RPMI8226 (cell line): ENCODE results near the gene TMEM212.
"Not testable (repeated sequence)": the region's sequence is repeated elsewhere in the genome, so short reads cannot be mapped to it uniquely, and the experiment has no call there.

Source experiments
- DNase-seq: peaks from one replicate; pipeline ENCODE4 v3.0.0-alpha.2; 2015

Gene TMEM212

DNA sequence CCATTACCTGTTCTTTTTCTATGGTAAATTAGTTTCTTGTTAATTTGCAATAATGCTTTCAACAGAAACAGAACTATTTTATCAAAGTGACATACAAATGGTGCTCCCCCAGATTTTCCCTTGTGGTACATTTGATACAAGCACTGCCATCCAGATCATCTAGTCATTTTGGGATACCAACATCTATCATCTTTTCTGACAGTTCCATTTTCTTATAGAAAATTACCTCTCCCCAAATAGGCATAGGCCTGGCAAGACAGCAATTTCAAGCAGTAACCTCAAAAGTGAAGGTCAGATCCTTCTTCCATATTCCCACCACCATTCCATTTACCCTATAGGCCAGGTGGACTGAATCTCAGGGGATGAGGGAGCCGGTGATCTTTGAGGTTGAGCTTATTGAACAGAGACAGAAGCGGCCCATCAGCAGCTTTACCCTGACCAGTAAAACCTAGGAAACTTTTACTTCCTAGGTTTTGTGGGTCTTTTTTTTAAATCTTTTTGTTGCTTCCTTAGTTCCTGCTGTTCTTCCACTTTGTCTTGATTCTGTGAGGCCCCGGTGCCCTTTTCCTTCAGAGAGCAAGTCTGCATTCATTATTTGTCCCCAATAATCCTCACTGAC, 29.8 kb upstream of the TMEM212 start:
- DNase-seq, result no peak

DNA sequence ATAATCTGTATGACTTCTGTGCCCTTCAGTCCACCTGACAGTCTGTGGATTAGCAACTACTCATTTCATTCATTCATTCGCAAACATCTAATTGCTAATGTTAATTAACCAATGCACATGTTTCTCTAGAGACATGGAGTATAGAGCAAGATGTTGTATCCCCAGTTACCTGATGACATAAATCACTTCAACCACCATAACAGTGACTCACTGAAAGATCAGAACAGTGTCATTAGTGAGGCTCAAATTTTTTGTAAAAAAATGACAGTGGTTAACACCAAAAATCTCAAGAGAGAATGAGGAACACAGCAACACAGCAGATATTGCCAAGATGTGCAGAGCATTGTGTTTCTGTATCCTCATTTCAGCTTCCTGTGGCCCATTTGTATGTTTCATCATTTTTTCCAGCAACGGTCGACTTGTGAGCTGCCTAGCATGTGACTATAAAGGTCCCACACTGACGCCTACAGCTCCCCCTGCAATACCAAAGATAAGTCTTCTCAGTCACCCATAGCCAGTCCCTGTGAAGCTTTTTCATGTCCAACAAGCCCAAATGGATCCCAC, 29.2 kb upstream of the TMEM212 start:
- DNase-seq, result no peak

DNA sequence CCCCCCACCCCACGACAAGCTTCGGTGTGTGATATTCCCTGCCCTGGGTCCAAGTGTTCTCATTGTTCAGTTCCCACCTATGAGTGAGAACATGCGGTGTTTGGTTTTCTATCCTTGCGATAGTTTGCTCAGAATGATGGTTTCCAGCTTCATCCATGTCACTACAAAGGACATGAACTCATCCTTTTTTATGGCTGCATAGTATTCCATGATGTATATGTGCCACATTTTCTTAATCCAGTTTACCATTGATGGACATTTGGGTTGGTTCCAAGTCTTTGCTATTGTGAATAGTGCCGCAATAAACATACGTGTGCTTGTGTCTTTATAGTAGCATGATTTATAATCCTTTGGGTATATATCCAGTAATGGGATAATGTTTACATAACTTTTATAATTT, 28.5 kb upstream of the TMEM212 start:
- not testable (repeated sequence) for DNase-seq

DNA sequence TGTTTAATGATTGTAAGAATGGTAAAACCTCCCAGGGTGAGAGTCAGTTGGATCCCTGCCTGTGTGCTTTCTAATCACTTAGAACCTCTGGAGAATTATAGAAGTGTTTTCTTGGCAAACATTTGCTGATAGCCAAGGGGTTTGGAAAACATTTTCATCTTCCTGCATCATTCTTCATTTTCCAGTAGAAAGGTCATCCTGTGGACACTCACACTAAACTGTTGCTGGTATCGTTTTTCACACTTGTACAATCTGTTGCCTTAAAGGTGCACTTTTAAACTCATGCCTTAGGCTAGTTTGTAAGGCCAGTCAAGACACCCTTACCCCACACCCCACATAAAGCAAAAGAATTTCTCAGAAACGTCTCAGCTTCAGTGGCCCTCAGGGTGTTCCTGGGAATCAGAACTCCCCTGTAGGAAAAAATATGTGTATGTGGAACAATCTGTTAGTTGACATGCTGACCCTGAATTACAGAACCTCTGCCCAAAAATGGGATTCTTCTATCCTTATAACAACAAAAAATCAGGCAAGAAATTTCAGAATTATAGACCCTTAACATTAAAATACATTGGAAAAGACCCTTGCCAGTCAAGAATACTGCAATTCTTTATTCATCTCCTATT, 27.1 kb upstream of the TMEM212 start:
- DNase-seq, result no peak

DNA sequence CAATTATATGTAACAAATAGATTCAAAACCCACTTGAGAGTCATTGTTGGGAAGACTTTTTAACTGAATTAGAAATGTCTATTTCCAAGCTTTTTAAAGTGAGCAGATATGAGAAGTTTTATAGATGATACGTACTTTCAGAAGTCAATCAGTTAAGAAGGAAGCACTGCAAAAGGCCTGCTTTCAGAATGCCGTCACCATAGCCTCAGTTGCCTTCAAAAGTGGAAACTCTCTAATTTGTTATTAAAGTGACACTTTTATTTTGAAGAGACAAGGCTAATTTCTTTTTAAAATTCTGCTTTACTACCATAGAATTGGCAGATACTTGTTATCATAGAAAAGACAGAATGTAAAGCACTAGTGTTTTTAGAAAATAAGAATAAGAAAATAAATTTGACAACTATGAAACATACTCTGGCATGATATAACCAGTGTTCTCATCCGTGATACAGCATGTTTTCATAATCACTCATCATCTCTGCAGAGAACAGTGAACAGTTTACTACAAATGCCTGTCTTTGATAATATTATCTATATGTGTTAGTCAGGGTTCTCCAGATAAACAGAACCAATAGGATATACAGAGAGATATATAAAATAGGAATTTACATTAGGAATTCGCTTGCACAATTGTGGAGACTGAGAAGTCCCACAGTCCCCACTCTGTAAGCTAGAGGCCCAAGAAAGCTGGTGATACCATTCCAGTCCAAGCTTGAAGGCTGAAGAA, 25.9 kb upstream of the TMEM212 start:
- no peak for DNase-seq

DNA sequence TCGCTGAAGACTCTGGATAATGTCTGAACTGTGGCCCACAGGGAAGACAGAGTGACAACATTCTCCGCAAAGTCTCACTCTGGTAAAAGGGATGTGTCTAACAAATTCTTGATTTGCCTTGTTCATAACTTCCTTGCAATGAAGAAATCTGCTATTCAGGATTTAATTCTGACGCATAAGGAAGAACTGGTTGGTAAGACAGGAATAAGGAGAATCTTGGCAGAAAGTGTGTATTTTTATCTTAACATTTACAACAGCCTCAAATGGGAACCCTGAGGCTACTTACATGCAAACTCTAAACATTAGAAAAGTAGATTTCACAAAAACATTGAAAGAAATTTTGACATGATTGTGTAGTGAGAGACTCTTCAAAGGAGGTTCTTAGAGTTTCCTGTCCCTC, 22.1 kb upstream of the TMEM212 start:
- no peak for DNase-seq

DNA sequence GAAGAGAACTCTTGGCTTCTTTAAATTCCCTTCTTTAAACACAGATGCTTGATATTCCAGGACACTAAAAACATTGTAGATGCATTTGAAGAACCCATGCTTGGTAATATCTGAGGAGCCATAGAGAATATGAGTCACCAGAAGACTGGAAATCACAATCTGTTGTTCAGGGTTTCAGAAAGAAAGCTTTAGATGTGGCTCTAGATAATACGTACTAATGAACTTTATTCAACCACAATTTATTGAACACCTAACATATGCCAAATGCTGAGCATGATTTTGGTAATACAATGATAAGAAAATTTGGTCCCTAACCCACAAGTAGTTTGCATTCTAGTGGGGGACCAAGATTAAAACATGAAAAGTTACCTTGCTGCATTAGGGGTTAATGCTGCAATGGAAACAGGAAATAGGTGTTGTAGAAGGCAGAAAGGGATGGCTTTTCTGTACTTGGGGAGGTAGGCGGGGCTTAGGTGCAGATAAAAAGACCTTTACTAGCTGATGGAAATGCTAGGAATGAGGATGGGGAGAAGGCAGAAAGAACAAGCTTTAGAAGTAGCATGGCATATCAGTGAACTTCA, 21.3 kb upstream of the TMEM212 start:
- DNase-seq, result no peak

DNA sequence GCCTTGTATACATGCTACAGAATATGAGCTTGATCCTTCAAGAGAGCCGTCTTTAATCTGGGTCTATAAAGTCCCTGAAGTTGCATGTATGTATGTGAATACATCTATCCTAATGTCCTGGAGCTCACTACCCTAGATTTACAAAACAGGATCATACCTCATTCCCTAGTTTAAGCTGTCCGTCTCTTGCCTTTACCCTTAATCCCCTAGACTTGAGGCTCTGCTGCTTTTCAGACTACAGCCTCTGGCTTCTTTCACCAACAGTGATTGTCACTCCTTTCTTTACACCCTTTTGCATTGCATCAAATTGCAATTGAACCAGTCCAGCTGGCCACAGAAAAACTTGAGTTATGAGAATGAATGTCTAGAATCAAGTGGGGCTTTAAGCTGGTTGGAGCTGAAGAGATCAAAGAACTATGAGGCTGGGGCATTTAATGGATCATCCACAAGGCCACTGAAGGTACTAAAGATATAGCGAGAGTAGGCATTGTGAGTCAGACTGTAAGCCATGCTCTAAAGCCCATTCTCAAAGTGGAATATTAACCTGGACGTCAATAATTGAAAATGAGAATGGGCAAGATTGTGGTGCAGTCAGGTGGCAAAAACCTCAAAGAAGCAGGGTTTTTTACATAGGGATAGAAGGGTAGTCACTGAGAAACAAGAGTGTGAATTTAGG, 20.6 kb upstream of the TMEM212 start:
- DNase-seq, result no peak

DNA sequence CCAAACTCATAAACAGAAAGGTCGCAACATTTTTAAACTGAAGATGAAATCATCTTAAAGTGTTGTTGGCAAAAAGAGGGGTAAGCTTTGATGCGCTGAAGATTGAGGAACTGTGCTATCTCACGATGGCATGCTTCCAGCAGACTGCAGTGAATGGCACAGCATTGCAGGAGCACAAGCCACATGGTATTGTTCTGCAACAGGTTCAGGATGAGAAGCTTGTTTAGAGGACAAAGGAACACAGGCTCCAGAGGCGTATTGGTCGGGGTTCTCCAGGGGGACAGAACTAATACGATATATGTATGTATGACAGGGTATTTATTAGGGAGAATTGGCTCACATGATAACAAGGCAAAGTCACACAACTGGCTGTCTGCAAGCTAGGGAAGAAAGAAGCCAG, 19.0 kb upstream of the TMEM212 start:
- peak; percentile 28 for DNase-seq

DNA sequence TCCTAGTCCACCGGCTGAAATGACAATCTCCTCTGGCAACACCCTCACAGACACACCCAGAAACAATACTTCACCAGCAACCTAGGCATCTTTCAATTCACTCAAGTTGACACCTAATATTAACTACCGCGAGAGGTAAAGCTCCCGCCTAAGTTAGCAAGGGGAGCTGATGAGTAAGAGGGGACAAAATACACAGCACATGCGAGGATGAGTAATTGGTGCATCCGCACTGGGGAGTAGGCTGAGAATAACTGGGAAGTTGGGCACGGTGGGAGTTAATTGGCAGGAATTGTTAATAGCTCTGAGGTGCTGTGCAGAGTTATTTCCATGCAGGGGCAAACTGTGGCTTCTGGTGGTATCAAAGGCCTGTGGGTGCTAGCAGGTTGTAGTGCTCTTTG, 18.3 kb upstream of the TMEM212 start:
- no peak for DNase-seq

DNA sequence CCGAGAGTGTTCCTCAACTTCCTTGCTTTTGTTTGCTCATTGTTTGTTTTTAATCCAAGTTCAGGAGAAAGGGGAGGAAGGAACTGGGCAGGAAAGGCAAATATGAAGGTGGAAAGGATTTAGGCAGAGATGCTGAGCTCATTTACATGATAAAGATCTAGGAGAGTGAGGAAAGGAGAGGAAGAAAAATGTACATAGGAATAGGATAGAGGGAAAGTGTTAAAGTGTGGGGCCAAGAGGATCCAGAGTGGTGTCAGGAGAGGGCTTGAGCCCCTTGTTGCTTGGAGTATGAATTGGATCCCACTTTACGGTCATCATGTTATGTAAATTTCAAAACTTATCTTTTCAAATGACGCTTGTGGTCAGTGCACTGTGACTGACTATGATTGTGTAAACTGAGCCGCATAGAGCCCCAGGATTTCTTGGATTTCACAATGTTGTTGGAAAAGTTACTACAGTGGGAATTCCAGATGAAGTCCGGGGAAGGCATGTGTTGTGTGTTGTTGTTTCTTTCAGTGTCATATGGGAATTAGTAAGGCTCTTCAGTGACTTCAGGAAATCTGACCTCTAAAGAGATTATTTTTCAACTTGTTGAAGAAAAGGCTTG, 17.8 kb upstream of the TMEM212 start:
- DNase-seq, result no peak

DNA sequence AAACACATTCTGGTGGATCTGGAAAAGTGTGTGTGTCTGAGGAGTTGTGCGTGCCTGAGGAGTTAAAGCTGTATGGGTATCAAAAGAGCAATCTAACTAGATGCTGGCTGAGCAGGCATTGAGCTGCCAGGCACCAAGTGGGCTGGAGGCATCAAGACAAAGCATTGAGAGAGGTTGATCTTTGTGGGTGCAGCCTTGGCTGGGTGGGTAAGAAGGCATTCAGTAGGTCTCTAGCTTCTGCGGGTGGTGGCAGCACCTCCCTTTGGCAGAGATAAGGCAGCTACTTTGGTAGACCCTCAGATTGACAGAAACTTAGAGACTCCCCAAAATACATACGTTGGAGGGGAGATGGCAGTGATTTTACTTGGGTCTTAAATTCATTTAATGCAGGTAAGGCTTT, 15.8 kb upstream of the TMEM212 start:
- no peak for DNase-seq

DNA sequence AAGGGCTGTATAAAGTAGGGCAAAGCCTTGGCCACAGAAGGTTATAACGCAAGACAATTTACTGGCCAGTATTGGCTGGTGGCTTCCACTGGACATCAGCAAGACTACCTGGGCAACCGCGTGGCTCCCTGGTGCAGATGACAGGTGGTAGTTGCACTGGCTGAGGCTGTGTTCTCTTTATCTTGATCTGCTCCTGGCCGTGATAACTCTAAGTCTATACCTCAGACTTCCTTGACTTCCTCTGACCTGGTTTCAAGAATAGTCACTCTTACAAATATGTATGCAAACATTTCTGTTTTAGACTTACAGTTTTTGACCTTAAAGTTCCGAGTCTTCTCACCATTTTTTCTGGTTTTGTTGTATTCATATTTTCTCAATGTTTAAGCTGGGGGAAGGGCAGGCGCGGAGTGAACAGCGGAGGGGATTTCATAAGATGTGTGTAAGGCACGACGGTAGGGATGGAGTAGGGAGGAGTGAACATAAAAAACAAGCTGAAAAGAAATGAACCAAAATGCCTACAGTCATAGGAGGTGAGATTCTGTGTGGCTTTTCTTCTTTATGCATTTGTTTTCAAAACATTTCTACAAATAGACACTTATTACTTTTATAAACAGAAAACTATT, 15.2 kb upstream of the TMEM212 start:
- DNase-seq, result no peak

DNA sequence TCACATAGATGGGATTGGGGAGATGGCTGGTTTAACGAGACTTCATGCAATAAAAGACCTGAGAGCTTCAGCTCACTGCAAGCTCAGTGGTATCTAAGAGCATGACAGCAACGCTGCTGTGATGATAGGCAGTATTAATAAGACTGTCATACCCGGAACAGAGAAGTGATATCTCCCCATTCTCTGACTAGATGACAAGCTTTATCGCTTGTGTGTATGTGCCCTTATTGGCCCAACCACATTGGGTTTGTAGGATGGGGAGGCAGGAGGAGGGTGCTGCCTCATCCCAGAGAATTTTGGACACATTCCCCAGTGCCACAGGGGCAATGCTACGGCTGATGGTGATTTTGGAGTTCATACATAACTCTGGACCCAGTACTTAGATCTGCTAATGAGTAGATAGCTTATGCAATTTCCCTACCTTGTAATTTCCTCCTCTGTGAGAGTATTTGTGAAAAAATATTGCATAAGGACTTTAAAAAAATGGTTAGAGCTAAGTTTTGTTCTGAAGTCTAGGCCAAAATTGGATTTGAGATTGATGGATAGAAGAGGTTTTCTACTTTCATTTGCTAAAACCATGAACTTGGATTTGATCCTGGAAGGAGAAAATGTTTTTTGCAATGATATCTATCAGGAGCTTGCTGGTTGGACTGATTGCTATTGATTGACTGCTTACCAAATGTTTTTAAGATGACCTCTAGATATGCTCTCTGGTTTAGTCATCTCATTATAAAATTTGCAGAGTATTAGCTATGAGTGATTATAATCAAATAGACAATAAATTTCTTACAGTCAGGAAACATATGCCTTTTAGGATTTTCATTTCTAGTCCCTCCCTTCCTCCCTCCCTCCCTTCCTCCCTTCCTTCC, 14.0 kb upstream of the TMEM212 start:
- no peak for DNase-seq

DNA sequence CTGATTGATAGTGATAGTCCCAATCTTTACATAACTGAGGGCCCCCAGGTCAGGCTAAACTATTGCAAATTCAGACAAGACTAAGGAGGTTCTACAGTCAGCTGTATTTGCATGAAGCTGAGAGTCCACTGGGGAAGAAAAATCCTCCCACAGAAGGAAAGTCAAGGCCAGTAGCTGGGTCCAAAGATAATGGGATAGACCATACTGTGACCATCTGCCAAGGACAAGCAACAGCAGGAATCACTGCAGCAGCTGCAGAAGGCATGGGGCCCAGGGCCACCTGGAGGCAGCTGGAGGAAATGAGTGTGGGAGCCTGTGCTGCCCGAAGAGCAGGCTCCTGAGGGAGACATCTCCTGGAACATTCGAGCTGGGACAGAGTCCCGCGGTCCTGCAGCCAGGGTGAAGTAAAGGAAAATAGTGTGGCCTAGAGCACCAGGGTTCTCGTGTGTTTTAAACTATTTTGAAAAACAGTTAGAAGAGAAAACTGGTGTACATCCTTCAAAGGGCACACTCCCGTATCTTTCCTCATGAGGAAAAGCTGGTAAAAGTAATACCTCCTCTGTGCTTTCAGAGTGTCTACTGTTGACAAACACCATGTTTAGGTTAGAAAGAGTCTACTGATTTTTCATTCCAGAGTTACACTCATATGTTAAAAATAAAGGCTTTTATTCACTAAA, 13.2 kb upstream of the TMEM212 start:
- peak; percentile 39 for DNase-seq

DNA sequence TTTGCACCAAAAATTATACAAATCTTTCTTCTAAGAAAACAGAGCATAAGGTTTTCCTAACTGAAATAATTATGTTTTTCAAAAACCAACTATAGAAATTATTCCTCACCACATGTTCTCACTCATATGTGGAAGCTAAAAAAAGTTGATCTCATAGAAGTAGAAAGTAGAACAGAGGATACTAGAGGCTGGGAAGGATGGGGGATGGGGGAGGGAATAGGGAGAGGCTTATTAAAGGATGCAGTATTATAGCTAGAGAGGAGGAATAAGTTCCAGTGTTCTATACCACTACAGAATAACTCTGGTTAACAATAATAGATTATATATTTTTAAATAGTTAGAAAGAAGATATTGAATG, 12.7 kb upstream of the TMEM212 start:
- DNase-seq, result no peak

DNA sequence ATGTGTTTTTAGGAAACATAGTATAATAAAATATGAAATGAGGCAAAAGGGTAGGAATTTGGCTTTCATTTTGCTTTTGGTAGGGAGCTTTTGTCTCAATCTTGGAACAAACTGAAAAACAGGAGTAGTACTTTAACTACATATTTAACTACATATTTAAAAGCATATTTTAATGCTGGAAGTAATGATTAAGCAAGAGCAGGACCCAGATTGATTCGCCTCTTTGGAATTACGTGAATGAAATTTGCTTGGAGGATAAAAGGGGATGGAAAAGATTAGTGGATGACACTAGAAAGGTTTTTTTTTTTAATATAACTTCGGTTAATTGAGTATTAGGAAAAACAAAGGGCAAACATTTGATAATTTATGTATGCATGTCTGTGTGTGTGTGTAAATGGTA, 11.2 kb upstream of the TMEM212 start:
- DNase-seq, result no peak

DNA sequence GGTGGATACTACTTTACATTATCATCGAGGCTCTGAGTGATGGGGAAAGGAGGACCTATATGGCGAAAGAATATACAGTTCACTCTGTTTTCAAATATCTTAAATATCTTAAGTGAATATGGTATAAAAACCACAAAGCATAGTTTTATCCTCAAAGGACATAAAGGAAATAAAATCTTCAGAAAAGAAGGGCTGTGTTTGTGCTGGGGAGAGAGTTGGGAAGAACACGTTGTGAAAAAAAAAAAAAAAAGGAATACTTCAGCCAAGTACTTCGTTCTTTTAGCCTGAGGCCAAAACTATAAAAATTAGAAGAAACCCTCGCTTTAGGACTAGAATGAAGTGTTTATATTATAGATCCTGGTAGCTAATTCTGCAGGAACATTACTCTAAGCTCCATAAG, 10.2 kb upstream of the TMEM212 start:
- DNase-seq, result no peak

DNA sequence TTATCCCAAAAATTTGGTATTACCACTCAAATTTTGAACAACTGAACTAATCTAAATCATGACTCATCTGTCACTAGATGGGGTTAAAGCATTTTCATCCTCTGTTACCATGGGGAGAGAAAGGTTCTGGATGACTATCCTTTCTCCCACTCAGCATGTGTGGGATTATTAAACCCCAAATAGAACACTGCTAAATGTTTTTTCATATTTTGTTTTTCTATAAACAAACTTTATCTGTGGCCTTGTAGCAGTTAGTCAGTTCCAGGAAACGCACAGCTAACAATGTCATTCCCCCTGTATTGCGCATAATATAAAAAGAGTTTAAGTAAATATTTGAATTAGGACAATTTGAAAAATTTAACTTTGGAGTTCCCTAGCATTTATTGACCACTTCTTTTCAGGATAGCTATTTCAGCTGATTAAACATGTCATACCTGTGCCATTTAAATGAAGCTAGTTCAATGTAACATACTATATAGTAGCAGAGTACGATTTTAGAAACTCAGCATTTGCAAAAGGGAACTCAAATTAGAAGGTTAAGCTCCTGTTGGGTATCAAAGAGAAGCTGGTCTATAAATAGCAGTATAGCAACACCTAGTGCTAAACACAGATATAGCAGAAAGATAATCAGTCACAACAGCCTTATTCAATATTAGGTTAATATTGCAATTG, 9.2 kb upstream of the TMEM212 start:
- peak; percentile 23 for DNase-seq

DNA sequence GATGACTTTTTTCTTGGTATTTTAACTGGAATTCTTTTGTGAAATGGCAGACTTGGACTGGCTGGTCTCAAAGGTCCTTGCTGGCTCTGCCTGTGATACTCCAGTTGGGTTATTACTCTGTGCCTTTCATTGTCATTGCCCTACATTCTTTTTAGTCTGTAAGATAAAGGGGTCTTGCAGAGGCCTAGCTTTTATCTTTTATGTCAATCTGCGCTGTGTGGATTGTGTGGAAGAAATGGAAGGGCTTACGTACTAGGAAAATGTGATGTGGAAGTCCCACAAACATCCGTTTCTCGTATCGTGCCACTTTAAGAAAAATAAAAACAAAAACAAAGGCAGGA, 8.7 kb upstream of the TMEM212 start:
- DNase-seq, result no peak
